Measurements from ENCODE around the gene TACC2.

The TACC2 gene

GRCh38 chr10:122281751-122282150 is 292.8 kb downstream of the TACC2 start:
- no peak overlapping the region for H3K4me3 ChIP-seq (ENCODE audit: low read length)
- DNase-seq (ENCODE audit: low read depth) = no peak
- TF ChIP-seq, protein P1, sequence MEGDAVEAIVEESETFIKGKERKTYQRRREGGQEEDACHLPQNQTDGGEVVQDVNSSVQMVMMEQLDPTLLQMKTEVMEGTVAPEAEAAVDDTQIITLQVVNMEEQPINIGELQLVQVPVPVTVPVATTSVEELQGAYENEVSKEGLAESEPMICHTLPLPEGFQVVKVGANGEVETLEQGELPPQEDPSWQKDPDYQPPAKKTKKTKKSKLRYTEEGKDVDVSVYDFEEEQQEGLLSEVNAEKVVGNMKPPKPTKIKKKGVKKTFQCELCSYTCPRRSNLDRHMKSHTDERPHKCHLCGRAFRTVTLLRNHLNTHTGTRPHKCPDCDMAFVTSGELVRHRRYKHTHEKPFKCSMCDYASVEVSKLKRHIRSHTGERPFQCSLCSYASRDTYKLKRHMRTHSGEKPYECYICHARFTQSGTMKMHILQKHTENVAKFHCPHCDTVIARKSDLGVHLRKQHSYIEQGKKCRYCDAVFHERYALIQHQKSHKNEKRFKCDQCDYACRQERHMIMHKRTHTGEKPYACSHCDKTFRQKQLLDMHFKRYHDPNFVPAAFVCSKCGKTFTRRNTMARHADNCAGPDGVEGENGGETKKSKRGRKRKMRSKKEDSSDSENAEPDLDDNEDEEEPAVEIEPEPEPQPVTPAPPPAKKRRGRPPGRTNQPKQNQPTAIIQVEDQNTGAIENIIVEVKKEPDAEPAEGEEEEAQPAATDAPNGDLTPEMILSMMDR (conservative IDR thresholded peaks at IDR 0.05; ENCODE audit: low read length) = no peak

DNA sequence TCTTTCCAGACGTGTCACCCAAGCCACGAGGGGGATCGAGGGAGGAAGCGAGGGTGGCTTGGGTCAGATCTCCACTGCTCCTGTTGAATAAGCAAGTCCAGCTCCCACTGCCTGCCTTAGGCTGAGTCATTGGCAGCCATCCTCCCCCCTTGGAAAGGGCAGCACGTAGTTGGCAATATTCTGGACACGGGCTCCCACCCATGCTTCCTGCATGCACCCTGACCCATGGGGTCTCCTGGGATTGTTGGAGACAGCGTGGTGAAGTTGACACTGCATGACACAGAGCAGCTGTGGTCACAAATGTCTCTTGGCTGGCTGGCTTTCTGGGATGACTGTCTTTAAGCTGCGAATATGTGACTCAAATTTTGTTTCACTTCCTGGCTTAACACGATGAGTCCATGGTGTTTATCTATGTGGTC is 293.3 kb downstream of the TACC2 start:
- DNase-seq (ENCODE audit: low read depth) = peak; percentile 26
- TF ChIP-seq, protein P1 (conservative IDR thresholded peaks at IDR 0.05; ENCODE audit: low read length) = no peak
- no peak overlapping the region for H3K4me3 ChIP-seq (ENCODE audit: low read length)

- DNase-seq (ENCODE audit: low read depth) = no peak
- TF ChIP-seq, protein P1 (conservative IDR thresholded peaks at IDR 0.05; ENCODE audit: low read length) = no peak
- H3K4me3 ChIP-seq (ENCODE audit: low read length) = no peak overlapping the region
These were observed 293.9 kb downstream of the TACC2 start for GRCh38 chr10:122282909-122283308.

GRCh38 chr10:122285506-122286444 is 296.8 kb downstream of the TACC2 start:
- H3K4me3 ChIP-seq (ENCODE audit: low read length) = no peak overlapping the region
- DNase-seq (ENCODE audit: low read depth) = no peak
- TF ChIP-seq, protein P1 (conservative IDR thresholded peaks at IDR 0.05; ENCODE audit: low read length) = no peak

DNA sequence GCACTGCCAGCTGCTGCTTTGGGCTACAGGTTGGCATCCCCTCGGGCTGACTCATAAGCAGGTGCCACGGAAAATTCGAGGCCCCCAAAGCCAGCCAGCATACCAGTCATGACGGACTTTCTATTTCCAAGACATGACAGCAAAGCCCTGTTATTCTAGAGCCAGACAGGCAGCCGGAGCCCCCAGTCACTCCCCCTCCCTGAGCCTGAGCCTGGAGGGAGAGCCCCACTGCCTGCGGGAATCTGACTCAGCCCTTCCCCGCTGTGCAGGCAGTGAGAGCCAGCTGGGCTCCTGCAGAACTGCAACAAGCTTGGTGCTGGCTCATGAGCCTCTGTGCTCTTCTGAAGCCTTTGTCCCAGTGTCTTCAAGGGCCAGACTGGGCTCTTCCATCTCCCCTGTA is 297.9 kb downstream of the TACC2 start:
- no peak overlapping the region for H3K4me3 ChIP-seq (ENCODE audit: low read length)
- DNase-seq (ENCODE audit: low read depth) = peak; percentile 54
- TF ChIP-seq, protein P1 (conservative IDR thresholded peaks at IDR 0.05; ENCODE audit: low read length) = no peak

GRCh38 chr10:122287570-122287969 is 298.6 kb downstream of the TACC2 start:
- no peak for DNase-seq (ENCODE audit: low read depth)
- TF ChIP-seq, protein P1 (conservative IDR thresholded peaks at IDR 0.05; ENCODE audit: low read length) = no peak
- no peak overlapping the region for H3K4me3 ChIP-seq (ENCODE audit: low read length)

GRCh38 chr10:122288262-122288661 is 299.3 kb downstream of the TACC2 start:
- H3K4me3 ChIP-seq (ENCODE audit: low read length) = no peak overlapping the region
- TF ChIP-seq, protein P1 (conservative IDR thresholded peaks at IDR 0.05; ENCODE audit: low read length) = no peak
- DNase-seq (ENCODE audit: low read depth) = no peak

Data from AG10803 (cell line).